ENCODE data around the gene SENP1.
"Not testable (repeated sequence)": the region's sequence is repeated elsewhere in the genome, so short reads cannot be mapped to it uniquely, and the experiment has no call there.

Gene SENP1

GRCh38 chr12:48105867-48106680, at the start of gene SENP1:
Gene SENP1, minus strand, starts transcription at chr12:48106079. Its CDS starts 4,607 bp downstream, at chr12:48101472.
- in situ Hi-C loops (cut with HindIII; ENCODE audit: low sequenced_read_pairs), result no loop called here

- in situ Hi-C loops (cut with HindIII; ENCODE audit: low sequenced_read_pairs), result no loop called here
These were observed 45.4 kb upstream of the SENP1 start for GRCh38 chr12:48151103-48151771.

- in situ Hi-C loops (cut with HindIII; ENCODE audit: low sequenced_read_pairs), result no loop called here
These were observed 40.1 kb upstream of the SENP1 start for GRCh38 chr12:48145981-48146380.

GRCh38 chr12:48143898-48144297, 38.0 kb upstream of the SENP1 start:
- in situ Hi-C loops (cut with HindIII; ENCODE audit: low sequenced_read_pairs), result no loop called here

GRCh38 chr12:48142818-48143674, 37.2 kb upstream of the SENP1 start:
- in situ Hi-C loops (cut with HindIII; ENCODE audit: low sequenced_read_pairs), result no loop called here

- in situ Hi-C loops (cut with HindIII; ENCODE audit: low sequenced_read_pairs), result no loop called here
These were observed 29.1 kb upstream of the SENP1 start for GRCh38 chr12:48135027-48135426.

GRCh38 chr12:48132826-48133225, 26.9 kb upstream of the SENP1 start:
- in situ Hi-C loops (cut with HindIII; ENCODE audit: low sequenced_read_pairs), result no loop called here

- in situ Hi-C loops (cut with HindIII; ENCODE audit: low sequenced_read_pairs), result no loop called here
These were observed 25.6 kb upstream of the SENP1 start for GRCh38 chr12:48131517-48131916.

GRCh38 chr12:48129376-48129775, 23.5 kb upstream of the SENP1 start:
- in situ Hi-C loops (cut with HindIII; ENCODE audit: low sequenced_read_pairs), result no loop called here

GRCh38 chr12:48128800-48129199, 22.9 kb upstream of the SENP1 start:
- in situ Hi-C loops (cut with HindIII; ENCODE audit: low sequenced_read_pairs), result no loop called here

- in situ Hi-C loops (cut with HindIII; ENCODE audit: low sequenced_read_pairs), result no loop called here
These were observed 21.2 kb upstream of the SENP1 start for GRCh38 chr12:48126953-48127630.

GRCh38 chr12:48125985-48126384, 20.1 kb upstream of the SENP1 start:
- in situ Hi-C loops (cut with HindIII; ENCODE audit: low sequenced_read_pairs), result no loop called here

- in situ Hi-C loops (cut with HindIII; ENCODE audit: low sequenced_read_pairs), result not testable (repeated sequence)
These were observed 19.7 kb upstream of the SENP1 start for GRCh38 chr12:48125542-48125941.

- in situ Hi-C loops (cut with HindIII; ENCODE audit: low sequenced_read_pairs), result no loop called here
These were observed 17.3 kb upstream of the SENP1 start for GRCh38 chr12:48123169-48123568.

- in situ Hi-C loops (cut with HindIII; ENCODE audit: low sequenced_read_pairs), result no loop called here
These were observed 16.4 kb upstream of the SENP1 start for GRCh38 chr12:48122065-48122834.

GRCh38 chr12:48121522-48121921, 15.6 kb upstream of the SENP1 start:
- in situ Hi-C loops (cut with HindIII; ENCODE audit: low sequenced_read_pairs), result no loop called here

- in situ Hi-C loops (cut with HindIII; ENCODE audit: low sequenced_read_pairs), result no loop called here
These were observed 13.9 kb upstream of the SENP1 start for GRCh38 chr12:48119834-48120195.

- in situ Hi-C loops (cut with HindIII; ENCODE audit: low sequenced_read_pairs), result no loop called here
These were observed 13.4 kb upstream of the SENP1 start, which contains the start of gene PFKM for GRCh38 chr12:48119078-48119833. Gene PFKM, plus strand, starts transcription at chr12:48119364. Its CDS starts 3,411 bp downstream, at chr12:48122775.

- in situ Hi-C loops (cut with HindIII; ENCODE audit: low sequenced_read_pairs), result no loop called here
These were observed 12.5 kb upstream of the SENP1 start for GRCh38 chr12:48118284-48118871.
